Stimulated activated CD8-positive, alpha-beta memory T cell treated with anti-CD3 and anti-CD28 coated beads, Interleukin-2, amount 100 ng/mL, for 1 hour (primary cell): ENCODE results near the gene RFC5.
A peak's percentile ranks its signal among the peaks of the same experiment; 100 is the strongest.
"Not testable (repeated sequence)": the region's sequence is repeated elsewhere in the genome, so short reads cannot be mapped to it uniquely, and the experiment has no call there.

Source experiments
- DNase-seq, 2 donors: peaks; one replicate each; pipeline ENCODE4 v3.0.0-alpha.2; 2020; ENCODE audit warnings: low read depth in 2 of 2

RFC5 gene

GRCh38 chr12:118016424-118017264 lies at the start of gene RFC5:
Gene RFC5, plus strand, starts transcription at chr12:118016703. Its CDS starts 125 bp downstream, at chr12:118016828.
- DNase-seq: peak; percentile 96 to 97

GRCh38 chr12:117967043-117967442 lies 49.5 kb upstream of the RFC5 start:
- no peak for DNase-seq

- no peak for DNase-seq
Observed at GRCh38 chr12:117967512-117967911, 49.0 kb upstream of the RFC5 start.

- DNase-seq: no peak
Observed at GRCh38 chr12:117968151-117968789, 48.2 kb upstream of the RFC5 start.

- no peak for DNase-seq
Observed at GRCh38 chr12:117968826-117969659, 47.5 kb upstream of the RFC5 start, which contains the start of gene KSR2. Gene KSR2, minus strand, starts transcription at chr12:117968990. Its CDS starts 735 bp downstream, at chr12:117968255.

GRCh38 chr12:117970334-117970733 lies 46.2 kb upstream of the RFC5 start:
- no peak for DNase-seq

- no peak for DNase-seq
Observed at GRCh38 chr12:117972301-117972700, 44.2 kb upstream of the RFC5 start.

GRCh38 chr12:117975006-117975405 lies 41.5 kb upstream of the RFC5 start:
- no peak for DNase-seq

- no peak for DNase-seq
Observed at GRCh38 chr12:117977373-117977772, 39.1 kb upstream of the RFC5 start.

GRCh38 chr12:117980616-117981015 lies 35.9 kb upstream of the RFC5 start:
- no peak for DNase-seq

- no peak for DNase-seq
Observed at GRCh38 chr12:117981267-117981666, 35.2 kb upstream of the RFC5 start.

GRCh38 chr12:117985182-117985581 lies 31.3 kb upstream of the RFC5 start:
- no peak for DNase-seq

GRCh38 chr12:117986705-117987469 lies 29.6 kb upstream of the RFC5 start:
- no peak for DNase-seq

GRCh38 chr12:117994551-117995438 lies 21.7 kb upstream of the RFC5 start:
- DNase-seq: no peak

- DNase-seq: no peak
Observed at GRCh38 chr12:117998719-117999118, 17.8 kb upstream of the RFC5 start.

GRCh38 chr12:117999806-118000205 lies 16.7 kb upstream of the RFC5 start:
- not testable (repeated sequence) for DNase-seq

GRCh38 chr12:118010903-118011302 lies 5.6 kb upstream of the RFC5 start:
- DNase-seq: no peak

- DNase-seq: no peak
Observed at GRCh38 chr12:118011377-118011776, 5.1 kb upstream of the RFC5 start.

GRCh38 chr12:118011961-118012360 lies 4.5 kb upstream of the RFC5 start:
- no peak for DNase-seq

- no peak for DNase-seq
Observed at GRCh38 chr12:118013283-118013682, 3.2 kb upstream of the RFC5 start.
